KOPT-K1 (cell line): ENCODE data around the gene GRPEL1.

Experiments used
- H3K27ac ChIP-seq: fragments of 200-600 bp; sonication (generic); 2 replicates; pipeline ENCODE4 v1.5.1; 2016; ENCODE audit warnings: antibody characterized with exemption, mild to moderate bottlenecking, low read depth, low read length; ENCODE audit not compliant: poor library complexity, severe bottlenecking
- H3K36me3 ChIP-seq: fragments of 200-600 bp; sonication (generic); 2 replicates; pipeline ENCODE4 v1.5.1; 2017; ENCODE audit warnings: antibody characterized with exemption, mild to moderate bottlenecking, low read length, moderate library complexity; ENCODE audit not compliant: insufficient read depth
- H3K9me3 ChIP-seq: fragments of 200-600 bp; sonication (generic); 2 replicates; pipeline ENCODE4 v1.5.1; 2017; ENCODE audit warnings: antibody characterized with exemption, low read length, mild to moderate bottlenecking; ENCODE audit not compliant: insufficient read depth, poor library complexity, severe bottlenecking

The GRPEL1 gene

GRCh38 chr4:7061815-7062214 lies 6.0 kb downstream of the GRPEL1 start:
- Histone ChIP-seq H3K27ac (no peak overlapping the region), H3K36me3 (peaks cover 96% of the 10 kb centered on the region), H3K9me3 (no peaks in the 10 kb centered on the region)

DNA sequence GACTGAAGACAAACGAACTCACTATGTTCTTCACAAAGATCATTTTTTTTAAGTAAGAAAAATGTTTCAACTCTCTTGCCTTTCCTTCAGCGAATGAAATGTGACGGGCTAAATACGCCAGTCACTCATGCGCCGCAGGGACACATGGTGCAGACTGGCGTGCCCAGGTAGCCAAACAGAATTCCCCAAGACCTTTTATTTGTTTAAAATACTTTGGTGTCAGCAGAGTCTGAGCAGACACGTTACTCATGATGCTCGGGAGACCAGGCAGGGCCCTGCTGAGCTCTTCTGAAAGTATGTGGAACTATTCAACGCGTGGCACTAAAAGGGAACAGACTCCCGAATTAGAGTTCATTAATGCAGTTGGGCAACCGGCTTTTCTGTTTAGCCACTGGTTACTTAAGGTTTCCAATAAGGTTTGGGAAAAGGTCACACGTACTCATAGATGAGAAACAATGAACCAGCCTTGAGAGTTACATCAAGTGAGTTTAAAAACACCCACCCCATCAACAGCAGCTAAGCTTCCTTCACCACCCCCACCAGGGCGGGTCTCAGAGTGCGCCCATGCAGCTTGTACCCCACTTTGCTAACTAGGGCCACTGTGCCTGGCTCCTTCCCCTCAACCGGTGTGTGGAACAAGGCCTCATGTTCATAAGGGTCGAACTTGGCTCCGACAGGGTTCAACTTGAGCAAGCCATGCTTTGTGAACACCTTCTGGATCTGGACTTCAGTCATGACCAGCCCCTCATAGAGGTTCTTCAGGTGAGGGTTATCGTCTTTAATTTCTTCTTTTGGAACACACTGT lies 7.3 kb downstream of the GRPEL1 start:
- Histone ChIP-seq H3K9me3 (no peaks in the 10 kb centered on the region), H3K36me3 (peaks cover 97% of the 10 kb centered on the region), H3K27ac (no peak overlapping the region)

DNA sequence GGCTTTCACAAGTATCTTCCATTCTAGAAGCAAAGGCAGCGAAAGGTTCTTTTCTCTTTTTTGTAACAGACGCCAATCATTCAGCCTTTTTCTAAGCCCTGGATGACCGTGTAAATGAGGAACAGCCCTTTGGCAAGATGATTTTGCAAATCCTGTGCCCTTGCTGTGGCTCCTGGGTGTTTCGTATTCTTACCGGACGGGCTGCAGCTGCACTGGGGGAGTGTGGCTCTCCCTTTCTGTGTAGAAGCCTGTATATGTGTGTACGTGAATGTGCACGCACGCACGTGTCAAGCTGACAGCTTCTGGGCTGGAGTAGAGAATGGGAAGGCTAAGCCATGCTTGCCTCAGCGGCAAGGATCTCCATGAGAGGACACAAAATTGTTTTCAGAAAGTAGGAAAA lies 8.2 kb downstream of the GRPEL1 start:
- H3K27ac ChIP-seq, result no peak overlapping the region
- no peaks in the 10 kb centered on the region for H3K9me3 ChIP-seq
- H3K36me3 ChIP-seq, result peaks cover 97% of the 10 kb centered on the region

GRCh38 chr4:7058792-7059191 lies 9.1 kb downstream of the GRPEL1 start:
- H3K27ac ChIP-seq, result no peak overlapping the region

GRCh38 chr4:7055990-7056325 lies 11.9 kb downstream of the GRPEL1 start:
- H3K27ac ChIP-seq, result no peak overlapping the region
- H3K36me3 ChIP-seq, result peaks cover 83% of the 10 kb centered on the region
- no peaks in the 10 kb centered on the region for H3K9me3 ChIP-seq

More at GRCh38 chr4:7058792-7059191, 9.1 kb downstream of the GRPEL1 start:
- Histone ChIP-seq H3K36me3 (peaks cover 97% of the 10 kb centered on the region), H3K9me3 (no peaks in the 10 kb centered on the region)

DNA sequence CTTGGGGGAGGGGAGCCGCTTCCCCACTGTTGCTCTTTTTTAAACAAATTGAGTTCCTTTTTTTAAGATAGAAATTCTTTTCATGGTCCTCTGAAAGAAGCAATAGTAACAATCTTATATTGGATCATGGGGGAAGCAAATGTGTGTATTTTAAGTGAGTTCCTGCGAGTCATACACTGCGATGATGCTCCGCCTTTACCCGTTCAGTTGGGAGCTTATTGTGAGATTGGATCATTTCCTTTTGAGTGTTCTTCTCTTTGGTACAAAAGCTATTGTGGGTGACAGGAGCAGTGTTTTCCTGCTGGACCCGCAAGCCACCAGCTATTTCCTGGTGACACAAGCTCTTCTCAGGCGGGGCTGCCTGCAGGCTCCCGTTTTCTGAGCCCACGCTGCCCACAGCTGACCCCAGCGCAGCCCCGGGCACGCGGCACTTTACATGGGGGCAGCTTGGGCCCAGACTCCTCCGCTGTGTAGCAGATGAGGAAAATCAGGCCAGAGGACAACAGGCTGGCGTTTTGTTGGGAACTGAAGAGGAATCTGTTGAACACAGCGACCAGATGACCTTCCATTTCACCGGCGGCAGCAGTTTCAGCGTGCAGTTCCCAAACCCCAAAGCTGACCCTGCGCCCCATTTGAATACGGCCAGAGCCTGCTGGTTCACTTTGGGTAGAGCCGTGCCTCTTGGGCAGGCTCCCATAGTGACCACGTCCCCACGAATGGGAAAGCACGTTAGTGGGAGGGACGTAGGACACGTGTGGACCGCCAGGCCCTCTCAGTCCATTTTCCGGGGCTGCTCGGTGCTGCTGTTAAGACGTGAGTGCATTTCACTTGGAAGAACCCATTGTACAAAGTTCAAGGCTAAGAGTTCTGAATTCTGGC lies 12.5 kb downstream of the GRPEL1 start:
- H3K27ac ChIP-seq, result no peak overlapping the region
- no peaks in the 10 kb centered on the region for H3K9me3 ChIP-seq
- H3K36me3 ChIP-seq, result peaks cover 80% of the 10 kb centered on the region

GRCh38 chr4:7054106-7054880 lies 13.6 kb downstream of the GRPEL1 start:
- Histone ChIP-seq H3K9me3 (no peaks in the 10 kb centered on the region), H3K36me3 (peaks cover 69% of the 10 kb centered on the region), H3K27ac (no peak overlapping the region)

GRCh38 chr4:7052923-7053715 lies 14.7 kb downstream of the GRPEL1 start:
- H3K36me3 ChIP-seq, result peaks cover 57% of the 10 kb centered on the region
- no peak overlapping the region for H3K27ac ChIP-seq
- no peaks in the 10 kb centered on the region for H3K9me3 ChIP-seq

DNA sequence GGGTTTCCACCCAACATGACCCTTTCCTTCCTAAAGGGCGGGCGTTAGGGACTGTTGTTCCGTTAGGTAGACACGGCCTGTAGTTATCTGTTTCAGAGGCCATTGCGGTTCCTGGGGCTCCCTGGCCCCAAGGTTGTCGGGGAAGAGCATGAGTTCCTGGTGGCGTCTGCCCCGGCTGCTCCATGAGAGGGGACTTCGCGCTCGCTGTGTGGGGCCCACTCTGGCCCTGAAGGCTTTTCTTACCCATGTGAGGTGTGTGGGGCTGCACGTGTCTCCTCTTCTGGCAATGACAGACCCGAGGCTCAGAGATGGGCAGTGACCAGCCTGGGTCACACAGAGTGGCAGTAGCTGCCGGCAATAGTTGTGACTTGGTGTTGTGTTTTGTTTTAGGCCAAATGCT lies 15.6 kb downstream of the GRPEL1 start:
- Histone ChIP-seq H3K9me3 (no peaks in the 10 kb centered on the region), H3K36me3 (peaks cover 50% of the 10 kb centered on the region), H3K27ac (no peak overlapping the region)

GRCh38 chr4:7051905-7052304 lies 16.0 kb downstream of the GRPEL1 start:
- Histone ChIP-seq H3K36me3 (peaks cover 46% of the 10 kb centered on the region), H3K27ac (no peak overlapping the region)

GRCh38 chr4:7051144-7051495 lies 16.7 kb downstream of the GRPEL1 start:
- no peak overlapping the region for H3K27ac ChIP-seq
- H3K9me3 ChIP-seq, result no peaks in the 10 kb centered on the region
- peaks cover 39% of the 10 kb centered on the region for H3K36me3 ChIP-seq

More at GRCh38 chr4:7051905-7052304, 16.0 kb downstream of the GRPEL1 start:
- H3K9me3 ChIP-seq, result no peaks in the 10 kb centered on the region

DNA sequence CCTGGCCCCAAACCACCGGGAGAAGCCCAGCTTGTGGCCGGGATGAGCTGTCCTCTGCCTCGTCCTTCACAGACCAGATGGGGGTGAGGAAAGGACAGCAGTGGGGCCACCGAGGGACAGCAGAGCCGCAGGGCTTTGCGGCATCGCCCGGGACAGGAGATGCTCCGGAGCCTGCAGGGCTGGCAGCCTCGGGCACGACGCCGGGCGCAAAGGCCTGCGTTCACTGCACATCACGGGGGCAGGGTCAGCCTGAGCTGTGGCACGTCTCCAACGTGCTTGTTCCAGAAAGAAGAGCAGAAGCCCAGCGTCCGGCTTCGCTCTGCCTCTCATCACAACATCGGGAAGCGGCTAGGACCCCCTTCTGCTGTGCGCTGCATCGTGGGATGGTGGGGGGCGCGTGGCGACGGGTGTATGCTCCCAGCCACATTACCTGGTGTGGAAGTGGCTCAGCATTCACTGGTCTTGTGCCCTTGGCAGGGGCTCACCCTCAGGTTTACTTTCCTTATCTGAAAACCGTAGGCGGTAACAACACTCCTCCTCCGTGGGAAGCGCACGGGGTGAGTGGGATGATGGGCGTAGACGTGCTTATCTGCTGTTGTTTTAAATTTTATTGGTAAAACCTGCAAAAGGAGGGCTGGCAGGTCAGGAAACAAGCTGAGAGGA lies 17.3 kb downstream of the GRPEL1 start:
- peaks cover 37% of the 10 kb centered on the region for H3K36me3 ChIP-seq
- no peak overlapping the region for H3K27ac ChIP-seq
- H3K9me3 ChIP-seq, result no peaks in the 10 kb centered on the region

DNA sequence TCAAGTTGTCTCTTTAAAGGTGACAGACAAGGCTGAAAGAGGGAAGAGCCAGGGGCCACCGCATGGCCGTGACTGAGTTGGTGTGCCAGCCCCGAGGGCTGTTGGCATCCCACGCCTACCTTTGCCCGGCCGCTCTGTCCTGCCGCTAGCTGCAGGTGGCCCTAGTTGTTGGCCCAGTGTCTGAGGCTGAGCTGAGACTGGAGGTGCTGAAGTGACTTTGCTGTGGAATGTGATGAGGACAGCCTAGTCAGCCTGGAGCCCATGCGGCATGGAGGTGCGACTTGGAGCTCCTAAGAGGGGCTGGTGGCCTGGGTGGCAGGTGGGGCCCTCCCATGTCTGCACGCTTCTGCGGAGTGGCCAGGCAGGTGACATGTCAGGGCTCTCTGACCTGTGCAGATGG lies 18.1 kb downstream of the GRPEL1 start:
- H3K27ac ChIP-seq, result no peak overlapping the region
- peaks cover 30% of the 10 kb centered on the region for H3K36me3 ChIP-seq
- no peaks in the 10 kb centered on the region for H3K9me3 ChIP-seq

GRCh38 chr4:7049295-7049694 lies 18.6 kb downstream of the GRPEL1 start:
- Histone ChIP-seq H3K36me3 (peaks cover 26% of the 10 kb centered on the region), H3K9me3 (no peaks in the 10 kb centered on the region), H3K27ac (no peak overlapping the region)
